HUES64 (cell line): ENCODE measurements around the gene EGLN1.

Experiments used
- H3K27ac ChIP-seq: 2 replicates; pipeline ENCODE4 v1.7.0; 2013; ENCODE audit warnings: low read depth, low read length, inconsistent platforms
- H3K27me3 ChIP-seq: 2 replicates; pipeline ENCODE4 v1.6.1; 2013; ENCODE audit warnings: mild to moderate bottlenecking, low read length; ENCODE audit not compliant: insufficient read depth
- H3K36me3 ChIP-seq: 2 replicates; pipeline ENCODE4 v1.6.1; 2013; ENCODE audit warnings: mild to moderate bottlenecking, low read length; ENCODE audit not compliant: insufficient read depth
- H3K4me1 ChIP-seq: 2 replicates; pipeline ENCODE4 v1.6.1; 2013; ENCODE audit warnings: mild to moderate bottlenecking, low read length, moderate library complexity; ENCODE audit not compliant: insufficient read depth
- H3K4me3 ChIP-seq: 2 replicates; pipeline ENCODE4 v1.5.1; 2013; ENCODE audit warnings: mild to moderate bottlenecking, low read length, moderate library complexity
- H3K9ac ChIP-seq: 2 replicates; pipeline ENCODE4 v1.6.1; 2013; ENCODE audit warnings: mild to moderate bottlenecking, low read depth, low read length
- H3K9me3 ChIP-seq: 2 replicates; pipeline ENCODE4 v1.6.1; 2013; ENCODE audit warnings: low read depth, low read length; ENCODE audit not compliant: insufficient read depth
- WGBS: fragments of 150-250, 120-280 bp; methylation state at CpG from one replicate; pipeline ENCODE4 v1.1.7; 2013; ENCODE audit warnings: missing lambda C conversion rate; 5-methylcytosine and 5-hydroxymethylcytosine counted together

The EGLN1 gene

GRCh38 chr1:231324660-231325059 is 97.4 kb downstream of the EGLN1 start:
- H3K4me1 ChIP-seq, result no peaks in the 10 kb centered on the region
- no peaks in the 10 kb centered on the region; the same call in 1 of the 2 replicates for H3K27me3 ChIP-seq
- H3K27ac ChIP-seq, result no peak overlapping the region
- WGBS, result 91% methylated on average over 5 of the region's 5 CpGs
- H3K36me3 ChIP-seq, result no peaks in the 10 kb centered on the region
- no peak overlapping the region for H3K4me3 ChIP-seq
- no peaks in the 10 kb centered on the region for H3K9me3 ChIP-seq
- no peak overlapping the region for H3K9ac ChIP-seq

DNA sequence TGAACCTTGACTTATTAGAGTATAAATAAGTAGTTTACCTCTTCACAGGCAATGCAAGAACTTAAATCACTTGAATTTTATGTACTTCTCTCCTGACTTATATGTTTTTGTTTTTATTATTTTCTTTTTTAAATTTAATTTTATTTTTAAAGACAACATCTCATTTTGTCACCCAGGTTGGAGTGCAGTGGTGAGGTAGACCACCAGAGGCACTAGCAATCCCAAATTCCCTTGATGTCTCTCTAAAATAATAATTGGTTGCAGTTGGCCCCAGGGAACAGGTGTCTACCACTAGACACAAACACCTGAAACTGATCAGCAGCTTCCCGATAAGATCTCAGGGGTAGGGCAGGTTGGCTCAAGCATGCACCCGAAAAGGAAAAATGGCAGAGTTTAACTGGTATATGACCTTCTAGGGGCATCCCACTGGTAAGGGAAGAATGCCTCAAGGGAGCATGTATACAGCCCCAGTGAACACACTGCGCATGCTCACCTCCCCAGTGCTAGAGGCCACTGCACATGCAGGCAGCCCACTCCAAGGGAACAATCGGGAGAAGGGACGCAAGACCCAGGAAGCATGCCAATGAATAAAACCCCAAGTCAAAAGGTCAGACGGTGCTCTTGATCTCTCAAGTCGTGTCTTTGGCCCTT is 99.1 kb downstream of the EGLN1 start:
- Histone ChIP-seq H3K27ac (no peak overlapping the region), H3K4me3 (no peak overlapping the region), H3K36me3 (no peaks in the 10 kb centered on the region), H3K9me3 (no peaks in the 10 kb centered on the region), H3K9ac (no peak overlapping the region), H3K4me1 (no peaks in the 10 kb centered on the region), H3K27me3 (no peaks in the 10 kb centered on the region; the same call in 1 of the 2 replicates)
- WGBS, result 93% methylated on average over 7 of the region's 7 CpGs

DNA sequence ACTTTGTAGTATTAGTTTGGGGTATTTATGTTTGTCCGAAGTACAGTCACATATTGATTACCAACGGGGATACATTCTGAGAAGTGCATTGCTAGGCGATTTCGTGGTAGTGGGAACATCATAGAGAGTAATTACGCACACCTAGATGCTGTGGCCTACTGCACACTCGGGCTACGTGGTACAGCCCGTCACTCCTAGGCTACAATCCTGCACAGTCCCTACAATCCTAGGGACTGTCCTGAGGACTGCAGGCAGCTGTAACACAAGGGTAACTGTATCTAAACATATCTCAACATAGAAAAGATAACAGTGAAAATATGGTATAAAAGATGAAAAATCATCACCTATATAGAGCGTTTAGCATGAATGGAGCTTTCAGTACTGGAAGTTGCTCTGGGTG is 103.0 kb downstream of the EGLN1 start:
- 93% methylated on average over 9 of the region's 9 CpGs for WGBS

DNA sequence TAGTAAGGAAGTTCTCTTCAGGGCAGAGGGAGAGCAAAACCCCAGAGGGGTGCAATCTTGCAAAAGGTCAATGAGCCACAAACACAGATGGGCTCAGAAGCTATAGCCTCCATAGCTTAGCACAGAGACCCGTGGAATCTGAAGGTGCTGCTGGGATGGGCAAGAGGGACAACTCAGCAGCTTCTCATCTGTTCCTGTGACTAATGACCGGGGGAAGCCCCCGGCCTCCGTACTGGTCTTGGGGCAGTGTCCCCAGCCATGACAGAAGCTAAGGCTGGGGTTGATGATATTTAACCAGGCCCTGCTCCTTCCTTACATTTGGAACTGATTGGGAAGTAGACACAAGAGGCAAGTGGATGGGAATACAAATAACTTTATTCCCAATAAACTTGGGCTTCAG is 103.5 kb downstream of the EGLN1 start:
- Histone ChIP-seq H3K9me3 (no peaks in the 10 kb centered on the region), H3K27me3 (no peaks in the 10 kb centered on the region), H3K9ac (no peak overlapping the region), H3K27ac (no peak overlapping the region), H3K36me3 (no peaks in the 10 kb centered on the region), H3K4me1 (no peaks in the 10 kb centered on the region), H3K4me3 (no peak overlapping the region)
- 96% methylated on average over 4 of the region's 4 CpGs for WGBS

More for the DNA sequence above, 103.0 kb downstream of the EGLN1 start:
- Histone ChIP-seq H3K27me3 (no peaks in the 10 kb centered on the region), H3K27ac (no peak overlapping the region), H3K4me1 (no peaks in the 10 kb centered on the region), H3K9ac (no peak overlapping the region), H3K4me3 (no peak overlapping the region), H3K36me3 (no peaks in the 10 kb centered on the region), H3K9me3 (no peaks in the 10 kb centered on the region)

DNA sequence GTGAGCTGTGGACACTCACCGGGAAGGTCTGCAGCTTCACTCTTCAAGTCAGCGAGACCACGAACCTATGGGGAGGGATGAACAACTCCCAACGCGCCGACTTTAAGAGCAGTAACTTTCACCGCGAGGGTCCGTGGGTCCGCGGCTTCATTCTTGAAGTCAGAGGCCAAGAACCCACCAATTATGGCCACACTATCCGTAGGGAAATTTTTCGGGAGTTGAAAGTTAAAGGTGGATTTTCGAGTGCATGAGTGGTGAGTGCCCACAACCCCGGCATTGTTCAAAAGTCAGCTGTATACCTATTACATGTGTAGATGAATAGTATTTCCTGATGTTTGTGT is 104.1 kb downstream of the EGLN1 start:
- H3K9ac ChIP-seq, result no peak overlapping the region

DNA sequence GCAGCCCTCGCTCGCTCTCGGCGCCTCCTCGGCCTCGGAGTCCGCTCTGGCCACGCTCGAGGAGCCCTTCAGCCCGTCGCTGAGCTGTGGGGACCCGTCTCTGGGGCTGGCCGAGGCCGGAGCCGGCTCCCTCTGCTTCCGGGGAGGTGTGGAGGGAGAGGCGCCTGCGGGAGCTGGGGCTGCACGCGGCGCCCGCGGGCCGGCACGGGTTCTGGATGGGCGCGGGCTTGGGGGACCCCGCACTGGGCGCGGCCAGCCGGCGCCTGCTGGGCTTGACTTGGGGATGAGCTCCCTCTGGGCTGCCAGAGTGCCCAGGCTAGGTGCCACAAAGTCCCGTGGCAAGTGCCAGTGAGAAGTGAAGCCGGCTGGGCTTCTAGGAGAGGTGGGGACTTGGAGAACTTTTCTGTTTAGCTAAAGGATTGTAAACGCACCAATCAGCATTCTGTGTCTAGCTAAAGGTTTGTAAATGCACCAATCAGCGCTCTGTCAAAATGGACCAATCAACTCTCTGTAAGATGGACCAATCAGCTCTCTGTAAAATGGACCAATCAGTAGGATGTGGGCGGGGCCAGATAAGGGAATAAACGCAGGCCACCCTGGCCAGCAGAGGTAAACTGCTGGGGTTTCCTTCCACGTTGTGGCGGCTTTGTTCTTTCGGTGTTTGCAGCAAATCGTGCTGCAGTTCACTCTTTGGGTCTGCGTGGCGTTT is 104.6 kb downstream of the EGLN1 start:
- no peak overlapping the region for H3K27ac ChIP-seq
- H3K36me3 ChIP-seq, result no peaks in the 10 kb centered on the region
- WGBS, result 95% methylated on average over 44 of the region's 44 CpGs
- H3K4me3 ChIP-seq, result no peak overlapping the region
- no peaks in the 10 kb centered on the region for H3K4me1 ChIP-seq
- H3K9me3 ChIP-seq, result no peaks in the 10 kb centered on the region
- H3K9ac ChIP-seq, result no peak overlapping the region
- no peaks in the 10 kb centered on the region for H3K27me3 ChIP-seq

More for the DNA sequence above, 104.1 kb downstream of the EGLN1 start:
- H3K27me3 ChIP-seq, result no peaks in the 10 kb centered on the region
- H3K4me3 ChIP-seq, result no peak overlapping the region
- 96% methylated on average over 15 of the region's 15 CpGs for WGBS
- H3K27ac ChIP-seq, result no peak overlapping the region
- no peaks in the 10 kb centered on the region for H3K36me3 ChIP-seq
- H3K4me1 ChIP-seq, result no peaks in the 10 kb centered on the region
- no peaks in the 10 kb centered on the region for H3K9me3 ChIP-seq

DNA sequence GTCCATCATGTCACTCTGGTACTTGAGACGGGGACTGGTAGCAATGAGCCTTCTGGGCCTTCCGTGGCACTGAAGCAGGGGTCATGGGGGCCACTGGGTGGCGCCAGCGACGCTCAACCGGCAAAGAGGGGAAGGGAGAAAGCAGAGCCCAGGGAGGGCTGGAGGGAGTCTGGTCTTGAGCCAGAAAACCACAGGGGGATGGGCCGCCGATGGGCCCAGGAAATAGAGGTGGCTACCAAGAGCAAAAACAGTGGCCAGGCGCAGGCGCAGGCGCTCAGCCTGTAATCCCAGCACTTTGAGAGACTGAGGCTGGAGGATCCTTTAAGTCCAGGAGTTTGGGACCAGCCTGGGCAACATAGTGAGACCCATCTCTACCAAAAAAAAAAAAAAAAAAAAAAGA is 106.2 kb downstream of the EGLN1 start:
- 42% methylated on average over 11 of the region's 11 CpGs for WGBS
- H3K36me3 ChIP-seq, result no peaks in the 10 kb centered on the region
- H3K4me1 ChIP-seq, result no peaks in the 10 kb centered on the region
- no peak overlapping the region for H3K27ac ChIP-seq
- H3K9me3 ChIP-seq, result no peaks in the 10 kb centered on the region
- H3K9ac ChIP-seq, result no peak overlapping the region
- no peaks in the 10 kb centered on the region for H3K27me3 ChIP-seq
- H3K4me3 ChIP-seq, result no peak overlapping the region
